ENCODE data around the gene DSCAML1. TPM values are rescaled to one million over a fixed set of nuclear protein-coding genes. Genes with fewer than 3 reads are reported as not detected.
A peak's percentile ranks its signal among the peaks of the same experiment; 100 is the strongest.

DSCAML1 gene
- total RNA-seq, 1 experiment from 2014 or later = 0.15 TPM

- Histone ChIP-seq H3K23me2 (ENCODE audit: insufficient read length, low read depth, low read length, poor library complexity, severe bottlenecking) (no peaks in the 10 kb centered on the region), H3K79me1 (ENCODE audit: insufficient read depth, low read depth, low read length, poor library complexity, severe bottlenecking) (no peaks in the 10 kb centered on the region), H2BK120ac (ENCODE audit: low read depth, low read length, poor library complexity, severe bottlenecking) (no peak overlapping the region), H4K5ac (ENCODE audit: insufficient read length, low read depth, low read length) (no peak overlapping the region), H2BK20ac (ENCODE audit: low read depth, low read length, poor library complexity, severe bottlenecking) (no peak overlapping the region), H4K20me1 (ENCODE audit: control insufficient read depth, insufficient read depth, insufficient read length) (no peaks in the 10 kb centered on the region), H2BK12ac (ENCODE audit: insufficient read length, low read depth, low read length) (no peak overlapping the region), H4K91ac (ENCODE audit: insufficient read length, low read depth, low read length) (no peak overlapping the region), H3K23ac (ENCODE audit: insufficient read length, low read depth, low read length) (no peak overlapping the region), H2BK15ac (ENCODE audit: low read depth, low read length) (no peak overlapping the region), H2AFZ (ENCODE audit: low read length) (no peak overlapping the region), H3K79me2 (ENCODE audit: insufficient read depth, low read length) (no peaks in the 10 kb centered on the region), H3K27me3 (ENCODE audit: insufficient read depth, low read length) (no peaks in the 10 kb centered on the region; the same call in 1 of the 2 replicates), H3K9ac (ENCODE audit: extremely low read depth, insufficient read length, low read length) (no peak overlapping the region), H3K4me2 (ENCODE audit: insufficient read depth, insufficient read length, low read length) (no peak overlapping the region), H3K27ac (ENCODE audit: insufficient read length, low read depth, low read length) (no peak overlapping the region), H2AK5ac (ENCODE audit: insufficient read length, low read length) (no peak overlapping the region), H3K4ac (ENCODE audit: low read depth, low read length) (no peak overlapping the region), H3K9me3 (ENCODE audit: control insufficient read depth, low read depth, low read length) (no peaks in the 10 kb centered on the region), H2BK5ac (ENCODE audit: insufficient read length, low read length) (no peak overlapping the region), H3K4me1 (ENCODE audit: insufficient read depth, low read length) (no peaks in the 10 kb centered on the region), H4K8ac (replicated peaks; ENCODE audit: insufficient read length, low read depth, low read length) (no peak overlapping the region), H3K18ac (ENCODE audit: insufficient read length, low read depth, low read length) (no peak overlapping the region), H3K14ac (ENCODE audit: insufficient read depth, low read length) (no peak overlapping the region), H3K56ac (ENCODE audit: insufficient read length, low read depth, low read length) (no peak overlapping the region), H3T11ph (ENCODE audit: low read length) (no peak overlapping the region)
- H3K36me3 Mint-ChIP-seq (ENCODE audit: insufficient read depth in 1 of 3, low read depth in 3 of 3) = no peaks in the 10 kb centered on the region
- WGBS (ENCODE audit: extremely low coverage, insufficient read length, low lambda C conversion rate) = no CpG with 5 or more reads among the region's 16 CpGs
- H3K4me3 Mint-ChIP-seq = no peak overlapping the region
- no peak for DNase-seq
- H3K27me3 Mint-ChIP-seq (ENCODE audit: low read depth) = peaks cover 19% of the 10 kb centered on the region
- peak overlapping the region in 1 of 3 experiments; percentile 30; a peak in 1 of 7 replicates for H3K27ac Mint-ChIP-seq
- peaks cover 6% of the 10 kb centered on the region in 2 experiments; a peak in 3 of 4 replicates for H3K4me1 Mint-ChIP-seq
- no peak for TF ChIP-seq CTCF (conservative IDR thresholded peaks at IDR 0.05)
- no peaks in the 10 kb centered on the region for H3K9me3 Mint-ChIP-seq
Observed at GRCh38 chr11:117591316-117592039, 205.5 kb downstream of the DSCAML1 start.

All from H9 (cell line).